Measurements from ENCODE around the gene PDE3A. TPM values are rescaled to one million over a fixed set of nuclear protein-coding genes. Genes with fewer than 3 reads are reported as not detected.

Gene PDE3A
- total and polyA plus RNA-seq, 7 donors, result 6.6 to 90.0 (median 56.8) TPM

GRCh38 chr12:20421421-20421820 lies 53.1 kb downstream of the PDE3A start:
- intact Hi-C loops (cut with DNase I), result no loop called here
- H3K4me1 ChIP-seq, result peaks cover 0 to 59% (median 29%) of the 10 kb centered on the region in 4 donors
- no peaks in the 10 kb centered on the region for H3K36me3 ChIP-seq
- no peak for DNase-seq
- TF ChIP-seq POLR2A (IDR thresholded peaks at IDR 0.05) (no peak), POLR2AphosphoS5 (IDR thresholded peaks at IDR 0.05) (peak in 2 of 4 donors; percentile 8 to 18), EP300 (IDR thresholded peaks at IDR 0.05) (peak in 1 of 4 donors; percentile 39)
- TF ChIP-seq, protein P1, sequence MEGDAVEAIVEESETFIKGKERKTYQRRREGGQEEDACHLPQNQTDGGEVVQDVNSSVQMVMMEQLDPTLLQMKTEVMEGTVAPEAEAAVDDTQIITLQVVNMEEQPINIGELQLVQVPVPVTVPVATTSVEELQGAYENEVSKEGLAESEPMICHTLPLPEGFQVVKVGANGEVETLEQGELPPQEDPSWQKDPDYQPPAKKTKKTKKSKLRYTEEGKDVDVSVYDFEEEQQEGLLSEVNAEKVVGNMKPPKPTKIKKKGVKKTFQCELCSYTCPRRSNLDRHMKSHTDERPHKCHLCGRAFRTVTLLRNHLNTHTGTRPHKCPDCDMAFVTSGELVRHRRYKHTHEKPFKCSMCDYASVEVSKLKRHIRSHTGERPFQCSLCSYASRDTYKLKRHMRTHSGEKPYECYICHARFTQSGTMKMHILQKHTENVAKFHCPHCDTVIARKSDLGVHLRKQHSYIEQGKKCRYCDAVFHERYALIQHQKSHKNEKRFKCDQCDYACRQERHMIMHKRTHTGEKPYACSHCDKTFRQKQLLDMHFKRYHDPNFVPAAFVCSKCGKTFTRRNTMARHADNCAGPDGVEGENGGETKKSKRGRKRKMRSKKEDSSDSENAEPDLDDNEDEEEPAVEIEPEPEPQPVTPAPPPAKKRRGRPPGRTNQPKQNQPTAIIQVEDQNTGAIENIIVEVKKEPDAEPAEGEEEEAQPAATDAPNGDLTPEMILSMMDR (IDR thresholded peaks at IDR 0.05), result no peak
- H3K4me3 ChIP-seq, result no peak overlapping the region
- H3K27me3 ChIP-seq, result no peaks in the 10 kb centered on the region
- H3K27ac ChIP-seq, result peak overlapping the region in 1 of 4 donors; percentile 51
- H3K9me3 ChIP-seq, result no peaks in the 10 kb centered on the region
- 13 to 47% methylated on average over 2 of the region's 2 CpGs for WGBS, 2 donors

GRCh38 chr12:20423557-20423956 lies 55.2 kb downstream of the PDE3A start:
- peaks cover 0 to 41% (median 23%) of the 10 kb centered on the region in 4 donors for H3K4me1 ChIP-seq
- intact Hi-C loops (cut with DNase I), result no loop called here
- WGBS, 2 donors, result 11 to 37% methylated on average over 3 of the region's 3 CpGs
- H3K4me3 ChIP-seq, result no peak overlapping the region
- H3K9me3 ChIP-seq, result no peaks in the 10 kb centered on the region
- TF ChIP-seq POLR2AphosphoS5 (IDR thresholded peaks at IDR 0.05) (no peak), POLR2A (IDR thresholded peaks at IDR 0.05) (no peak), EP300 (IDR thresholded peaks at IDR 0.05) (no peak)
- TF ChIP-seq, protein P1 (IDR thresholded peaks at IDR 0.05), result no peak
- H3K27me3 ChIP-seq, result no peaks in the 10 kb centered on the region
- no peak for DNase-seq
- H3K27ac ChIP-seq, result peak overlapping the region in 2 of 4 donors; percentile 2 to 50
- H3K36me3 ChIP-seq, result no peaks in the 10 kb centered on the region

- no peak for DNase-seq
- Histone ChIP-seq H3K27ac (peak overlapping the region in 2 of 4 donors; percentile 31 to 47), H3K27me3 (no peaks in the 10 kb centered on the region), H3K9me3 (no peaks in the 10 kb centered on the region), H3K4me1 (peaks cover 0 to 49% (median 26%) of the 10 kb centered on the region in 4 donors), H3K36me3 (no peaks in the 10 kb centered on the region), H3K4me3 (no peak overlapping the region)
- 80 to 86% methylated on average over 4 of the region's 4 CpGs for WGBS, 2 donors
- intact Hi-C loops (cut with DNase I), result no loop called here
- TF ChIP-seq EP300 (IDR thresholded peaks at IDR 0.05) (no peak), POLR2A (IDR thresholded peaks at IDR 0.05) (no peak), POLR2AphosphoS5 (IDR thresholded peaks at IDR 0.05) (no peak)
- TF ChIP-seq, protein P1 (IDR thresholded peaks at IDR 0.05), result no peak
Measured at GRCh38 chr12:20424841-20425240, 56.5 kb downstream of the PDE3A start.

- Histone ChIP-seq H3K27me3 (no peaks in the 10 kb centered on the region), H3K36me3 (no peaks in the 10 kb centered on the region), H3K27ac (peak overlapping the region in 3 of 4 donors; percentile 31 to 47 (median 47)), H3K4me3 (no peak overlapping the region), H3K9me3 (no peaks in the 10 kb centered on the region), H3K4me1 (peaks cover 0 to 49% (median 27%) of the 10 kb centered on the region in 4 donors)
- WGBS, 2 donors, result 74 to 86% methylated on average over 5 of the region's 5 CpGs
- intact Hi-C loops (cut with DNase I), result no loop called here
- peak; percentile 90 for DNase-seq
- TF ChIP-seq EP300 (IDR thresholded peaks at IDR 0.05) (peak; percentile 39 to 77 (median 57)), POLR2AphosphoS5 (IDR thresholded peaks at IDR 0.05) (peak in 3 of 4 donors; percentile 38 to 60 (median 46))
- TF ChIP-seq, protein P1 (IDR thresholded peaks at IDR 0.05), result no peak
Measured at GRCh38 chr12:20426191-20426590, 57.9 kb downstream of the PDE3A start.

- H3K27ac ChIP-seq, result peak overlapping the region in 2 of 4 donors; percentile 24 to 31
- intact Hi-C loops (cut with DNase I), result no loop called here
- WGBS, 2 donors, result 79 to 96% methylated on average over 3 of the region's 3 CpGs
Measured at GRCh38 chr12:20426957-20427356, 58.6 kb downstream of the PDE3A start.

More at GRCh38 chr12:20426957-20427356, 58.6 kb downstream of the PDE3A start:
- H3K9me3 ChIP-seq, result no peaks in the 10 kb centered on the region
- no peaks in the 10 kb centered on the region for H3K36me3 ChIP-seq
- H3K4me3 ChIP-seq, result no peak overlapping the region
- TF ChIP-seq, protein P1 (IDR thresholded peaks at IDR 0.05), result no peak
- no peak for TF ChIP-seq POLR2A (IDR thresholded peaks at IDR 0.05)
- no peak for TF ChIP-seq POLR2AphosphoS5 (IDR thresholded peaks at IDR 0.05)
- no peak for TF ChIP-seq EP300 (IDR thresholded peaks at IDR 0.05)
- no peak for DNase-seq
- H3K27me3 ChIP-seq, result no peaks in the 10 kb centered on the region
- peaks cover 0 to 48% (median 25%) of the 10 kb centered on the region in 4 donors for H3K4me1 ChIP-seq
